HCEC 1CT (cell line): ENCODE results near the gene RCSD1.

ENCODE experiments used
- DNase-seq: peaks from one replicate; pipeline ENCODE4 v3.0.0-alpha.2; 2017

The RCSD1 gene

GRCh38 chr1:167618789-167619188, 11.2 kb upstream of the RCSD1 start:
- DNase-seq: no peak

DNA sequence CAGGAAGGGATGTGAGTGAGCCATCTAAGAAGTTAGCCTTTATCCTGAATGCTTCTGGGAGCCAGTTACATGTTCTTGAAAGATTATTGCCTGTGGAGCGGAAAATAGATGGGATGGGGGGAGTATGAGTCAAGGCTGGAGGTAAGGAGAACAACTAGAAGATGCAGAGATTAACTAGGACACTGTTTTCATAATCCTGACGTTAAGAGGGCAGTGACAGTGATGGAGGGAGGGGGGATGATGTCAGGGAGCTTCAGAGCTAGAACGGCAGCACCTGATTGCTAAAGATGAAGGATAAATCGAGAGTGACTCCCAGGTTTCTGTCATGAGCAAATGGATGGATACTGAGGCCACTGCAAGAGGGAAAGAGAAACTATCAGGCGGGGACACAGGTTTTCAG, 10.0 kb upstream of the RCSD1 start:
- DNase-seq: no peak

DNA sequence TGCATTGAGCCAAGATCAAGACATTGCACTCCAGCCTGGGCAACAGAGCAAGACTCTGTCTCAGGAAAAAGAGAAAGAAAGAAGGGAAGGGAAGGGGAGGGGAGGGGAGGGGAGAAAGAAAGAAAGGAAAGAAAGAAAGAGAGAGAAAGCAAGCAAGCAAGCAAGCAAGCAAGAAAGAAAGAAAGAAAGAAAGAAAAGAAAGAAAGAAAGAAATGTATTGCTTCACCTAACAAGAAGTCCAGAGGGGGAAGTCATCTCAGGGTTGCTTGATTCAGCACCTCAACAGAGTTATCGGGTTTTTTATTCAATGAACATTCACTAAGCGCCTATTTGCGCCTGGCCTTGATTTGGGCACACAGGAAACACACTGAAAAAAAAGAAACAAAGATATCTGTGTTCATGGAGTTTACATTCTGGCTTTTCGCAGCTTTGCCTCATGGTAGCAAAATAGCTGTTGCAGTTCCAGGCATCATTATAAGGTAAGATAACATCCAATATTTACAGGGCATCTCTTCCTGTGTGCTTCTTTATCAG, 8.2 kb upstream of the RCSD1 start:
- no peak for DNase-seq

GRCh38 chr1:167623951-167624350, 6.1 kb upstream of the RCSD1 start:
- DNase-seq: no peak

DNA sequence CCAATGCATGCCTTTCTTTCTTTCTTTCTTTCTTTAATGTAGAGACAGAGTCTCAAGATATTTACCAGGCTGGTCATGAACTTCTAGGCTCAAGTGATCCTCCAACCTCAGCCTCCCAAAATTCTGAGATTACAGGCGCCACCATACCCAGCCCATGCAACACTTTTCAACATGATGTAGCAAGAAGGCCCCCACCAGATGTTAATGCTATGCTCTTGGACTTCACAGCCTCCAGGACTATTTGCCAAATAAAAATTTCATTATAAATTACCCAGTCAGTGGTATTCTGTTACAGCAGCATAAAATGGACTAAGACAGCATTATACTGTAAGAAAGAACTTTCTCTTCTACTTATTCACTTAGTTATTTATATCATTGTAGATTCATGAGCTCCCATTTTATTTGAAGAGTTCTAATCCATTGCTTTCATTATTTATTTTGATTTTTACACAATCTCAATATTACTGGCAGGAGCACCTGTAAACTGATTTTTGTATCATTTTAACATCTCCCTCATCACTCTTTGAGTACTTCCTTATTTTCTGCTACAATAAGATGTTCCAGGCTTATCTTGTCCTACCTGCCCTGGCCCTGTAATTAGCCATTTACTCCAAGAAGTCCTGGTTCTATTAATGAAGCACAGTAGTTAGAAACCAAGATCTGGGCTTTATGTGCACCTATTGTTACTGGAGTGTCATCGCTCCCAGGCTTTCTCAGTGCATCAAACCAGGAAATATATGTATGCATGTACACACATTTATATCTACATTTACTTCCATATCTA, 4.8 kb upstream of the RCSD1 start:
- no peak for DNase-seq

DNA sequence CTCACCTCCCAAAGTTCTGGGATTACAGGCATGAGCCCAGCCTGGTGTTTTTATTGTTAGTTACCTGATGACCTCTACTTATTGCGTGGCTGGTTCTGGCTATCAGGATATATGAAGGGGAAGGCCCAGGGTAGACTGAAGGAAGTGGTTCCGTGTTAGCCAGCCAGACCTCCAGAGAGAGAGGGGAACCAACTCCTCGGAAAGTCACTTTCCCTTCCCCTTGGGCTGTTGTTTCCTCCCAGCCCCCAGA, 2.5 kb upstream of the RCSD1 start:
- no peak for DNase-seq

- DNase-seq: no peak
Observed at GRCh38 chr1:167627865-167628641, 2.0 kb upstream of the RCSD1 start.

GRCh38 chr1:167628741-167629515, 1.1 kb upstream of the RCSD1 start:
- DNase-seq: no peak

GRCh38 chr1:167630568-167631385, 745 bp downstream of the RCSD1 start:
- DNase-seq: no peak

DNA sequence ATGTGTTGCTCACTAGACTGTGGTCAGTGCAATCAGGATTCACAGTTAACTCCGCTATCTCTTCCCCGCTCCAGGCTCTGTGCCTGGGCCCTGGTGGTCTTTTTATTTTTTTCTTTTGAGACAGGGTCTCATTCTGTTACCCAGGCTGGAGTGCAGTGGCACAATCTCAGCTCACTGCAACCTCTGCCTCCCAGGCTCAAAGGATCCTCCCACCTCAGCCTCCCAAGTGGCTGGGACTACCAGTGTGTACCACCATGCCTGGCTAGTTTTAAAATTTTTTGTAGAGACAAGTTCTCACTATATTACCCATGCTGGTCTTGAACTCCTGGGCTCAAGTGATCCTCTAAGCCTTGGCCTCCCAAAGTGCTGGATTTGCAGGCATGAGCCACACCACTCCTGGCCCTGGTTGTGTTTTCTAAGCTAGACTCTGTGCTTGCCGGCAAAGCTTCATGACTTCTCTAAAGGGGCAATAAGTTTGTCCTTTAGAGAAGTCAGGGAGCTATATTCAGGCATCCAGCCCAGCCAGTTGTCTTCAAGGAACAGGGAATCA, 1.4 kb downstream of the RCSD1 start:
- no peak for DNase-seq

DNA sequence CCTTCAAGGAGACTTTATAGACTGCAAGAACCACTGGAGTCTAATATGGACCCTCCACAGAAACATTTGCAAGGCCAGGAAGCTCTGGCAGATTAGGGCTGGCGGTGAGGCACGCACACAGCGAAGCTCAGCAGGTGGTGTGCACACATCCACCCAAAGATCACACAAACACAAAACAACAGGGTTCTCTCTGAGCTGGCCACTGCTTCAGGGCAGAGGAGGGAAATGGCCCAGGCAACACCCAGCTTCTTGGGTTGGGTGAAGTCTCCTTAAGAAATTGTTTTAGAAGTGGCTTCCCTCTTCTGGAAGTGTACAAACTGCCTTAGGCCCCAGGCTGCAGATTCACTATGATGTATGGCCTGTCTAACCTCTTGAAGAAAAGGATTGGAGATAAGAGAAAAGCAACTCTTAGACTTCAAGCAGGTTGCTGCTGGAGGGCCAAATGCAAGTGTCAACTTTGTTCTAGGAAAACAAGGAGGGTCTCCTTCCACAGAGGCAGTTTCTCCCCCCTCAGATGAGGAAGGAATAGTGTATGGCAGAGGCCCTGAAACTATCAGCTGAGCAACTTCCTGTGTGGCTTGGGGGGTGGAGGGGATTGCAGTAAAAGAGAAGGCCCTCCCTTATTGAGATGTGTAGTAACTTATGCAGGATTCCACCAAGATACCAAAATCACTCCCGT, 2.0 kb downstream of the RCSD1 start:
- no peak for DNase-seq

DNA sequence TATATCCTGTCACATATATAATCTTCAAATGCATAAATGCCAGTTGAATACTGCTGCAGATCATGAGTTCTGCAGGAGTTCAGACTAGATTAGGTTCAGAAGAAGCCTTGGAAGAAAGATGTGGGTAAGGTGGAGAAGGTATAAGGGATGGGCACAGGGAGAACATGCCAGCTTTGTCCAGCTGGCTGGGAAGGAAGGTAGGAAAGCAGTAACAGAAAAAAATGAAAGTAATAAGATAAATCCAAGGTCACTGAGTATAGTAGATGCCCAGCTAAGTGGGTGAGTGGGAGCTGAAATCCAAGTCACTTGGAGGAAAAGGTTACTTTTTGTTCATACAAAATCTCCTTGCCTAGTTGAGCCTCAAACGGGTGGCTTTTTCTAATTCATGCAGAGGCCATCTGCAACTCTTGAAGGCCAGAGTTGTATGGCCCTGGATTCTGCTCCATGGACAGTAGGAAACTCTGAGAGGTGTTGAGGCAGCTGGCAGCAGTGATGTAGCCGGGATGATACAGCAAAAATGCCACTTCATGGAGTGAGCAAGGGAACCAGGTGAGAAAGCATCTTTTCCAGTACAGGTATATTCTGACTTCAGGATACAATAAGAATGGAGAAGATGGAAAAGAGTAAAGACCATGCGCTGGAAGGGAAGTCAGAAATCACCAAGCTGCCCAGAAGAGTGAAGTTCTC, 3.4 kb downstream of the RCSD1 start:
- no peak for DNase-seq

GRCh38 chr1:167634435-167634834, 4.4 kb downstream of the RCSD1 start:
- DNase-seq: no peak

GRCh38 chr1:167635156-167635648, 5.2 kb downstream of the RCSD1 start:
- DNase-seq: no peak

GRCh38 chr1:167635941-167636340, 5.9 kb downstream of the RCSD1 start:
- no peak for DNase-seq

GRCh38 chr1:167638064-167638463, 8.0 kb downstream of the RCSD1 start:
- no peak for DNase-seq

DNA sequence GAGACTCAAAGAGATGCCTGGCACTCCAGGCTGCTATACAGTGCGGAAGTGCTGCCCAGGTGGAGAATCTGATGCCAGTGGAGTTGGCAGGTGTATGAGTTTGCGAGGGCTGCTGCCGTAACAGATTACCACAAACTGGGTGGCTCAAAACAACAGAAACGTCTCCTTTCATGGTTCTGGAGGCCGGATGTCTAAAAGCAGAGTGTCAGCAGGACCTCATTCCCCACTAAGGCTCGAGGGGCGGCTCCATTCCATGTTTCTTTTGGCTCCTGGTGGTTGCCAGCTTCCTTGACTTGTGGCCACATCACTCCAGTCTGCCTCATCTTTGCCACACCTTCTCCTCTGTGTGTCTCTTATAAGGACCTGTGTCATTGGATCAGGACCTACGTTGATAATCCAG, 10.0 kb downstream of the RCSD1 start:
- no peak for DNase-seq

GRCh38 chr1:167641786-167642500, 11.9 kb downstream of the RCSD1 start:
- no peak for DNase-seq

- no peak for DNase-seq
Observed at GRCh38 chr1:167642501-167642826, 12.4 kb downstream of the RCSD1 start.

DNA sequence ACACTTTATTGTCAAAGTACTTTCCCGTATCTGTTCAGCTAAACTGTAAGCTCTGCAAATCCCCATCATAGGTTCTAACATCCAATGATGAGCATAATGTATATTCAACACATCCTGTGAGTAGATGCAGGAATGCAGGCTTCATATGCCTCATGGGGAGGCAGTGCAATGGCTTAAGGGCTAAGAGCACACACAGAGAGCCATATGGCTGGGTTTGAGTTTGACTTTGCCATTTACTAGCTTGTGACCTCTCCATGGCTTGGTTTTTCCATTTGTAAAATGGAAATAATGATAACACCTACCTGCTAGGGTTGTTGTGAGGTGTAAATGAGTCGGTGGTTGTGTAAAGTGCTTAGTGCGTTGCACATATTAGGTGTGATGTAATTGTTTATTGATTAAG, 13.4 kb downstream of the RCSD1 start:
- DNase-seq: no peak

- DNase-seq: no peak
Observed at GRCh38 chr1:167644551-167644950, 14.5 kb downstream of the RCSD1 start.
